ENCODE results near the gene DUOX1. TPM values are rescaled to one million over a fixed set of nuclear protein-coding genes. Genes with fewer than 3 reads are reported as not detected.

Gene DUOX1
- total RNA-seq, 1 experiment from 2014 or later, result 19.6 TPM

- H2AFZ ChIP-seq (ENCODE audit: low read depth, low read length, poor library complexity, severe bottlenecking), result no peak overlapping the region
- H3K9ac ChIP-seq (ENCODE audit: low read length), result no peak overlapping the region
- TF ChIP-seq CBX3 (IDR thresholded peaks at IDR 0.05; ENCODE audit: low read depth) (no peak), EZH2phosphoT487 (IDR thresholded peaks at IDR 0.05; ENCODE audit: borderline replicate concordance) (no peak), EGR1 (IDR thresholded peaks at IDR 0.05; ENCODE audit: low read depth) (no peak), SP1 (IDR thresholded peaks at IDR 0.05; ENCODE audit: low read depth) (no peak), POLR2AphosphoS5 (IDR thresholded peaks at IDR 0.05; ENCODE audit: low read depth, low read length) (no peak), ZFX (IDR thresholded peaks at IDR 0.05) (no peak), ELF1 (IDR thresholded peaks at IDR 0.05; ENCODE audit: borderline replicate concordance, low read depth) (no peak)
- TF ChIP-seq, protein P1, sequence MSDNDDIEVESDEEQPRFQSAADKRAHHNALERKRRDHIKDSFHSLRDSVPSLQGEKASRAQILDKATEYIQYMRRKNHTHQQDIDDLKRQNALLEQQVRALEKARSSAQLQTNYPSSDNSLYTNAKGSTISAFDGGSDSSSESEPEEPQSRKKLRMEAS (IDR thresholded peaks at IDR 0.05), result no peak
- H3K27ac ChIP-seq (ENCODE audit: low read depth, low read length), result no peak overlapping the region
- no peaks in the 10 kb centered on the region for H3K79me2 ChIP-seq (ENCODE audit: insufficient read depth, low read length)
- ATAC-seq (no peak), DNase-seq (ENCODE audit: low read depth, low spot score) (no peak)
- RAD21 ChIA-PET (ENCODE audit: low non-redundant PET in 1 of 2, low total read pairs in 2 of 2, uncharacterized antibody in 2 of 2, unreplicated experiment in 2 of 2), result no interaction called here
- no peaks in the 10 kb centered on the region for H3K9me3 ChIP-seq (ENCODE audit: control insufficient read depth in 1 of 2, insufficient read depth in 1 of 2, low read depth in 1 of 2, low read length in 2 of 2)
- no peak overlapping the region for H3K4me3 ChIP-seq (replicated peaks in 1 of 2; ENCODE audit: low read depth in 1 of 2, low read length in 2 of 2)
- H3K4me1 ChIP-seq (ENCODE audit: control insufficient read depth in 1 of 2, insufficient read depth in 2 of 2, low read length in 2 of 2), result peaks cover 7 to 12% of the 10 kb centered on the region in 2 experiments; a peak in 3 of 4 replicates
- intact Hi-C loops (cut with micrococcal nuclease), result no loop called here
- H4K20me1 ChIP-seq (ENCODE audit: insufficient read depth), result no peaks in the 10 kb centered on the region
- no peaks in the 10 kb centered on the region for H3K36me3 ChIP-seq (ENCODE audit: control insufficient read depth in 1 of 2, insufficient read depth in 2 of 2, low read length in 2 of 2)
- no TSS peak for BruUV-seq (replicated peaks)
- POLR2A ChIA-PET, result interaction anchor here (2.8 kb wide), 1 partner anchor 31 kb away, joined by 5 read pairs; no protein-coding TSS in a partner anchor
- no peak overlapping the region for H3K4me2 ChIP-seq (ENCODE audit: low read length)
- CTCF ChIA-PET, result interaction anchor here (1.5 to 6.0 kb wide), 2 partner anchors 13 to 326 kb away, joined by 4 to 40 read pairs; no protein-coding TSS in a partner anchor
- H3K27me3 ChIP-seq (ENCODE audit: insufficient read depth, low read length), result no peaks in the 10 kb centered on the region
- H3K9me2 ChIP-seq (ENCODE audit: insufficient read depth), result no peaks in the 10 kb centered on the region
Observed at GRCh38 chr15:45131510-45131909, 1.7 kb downstream of the DUOX1 start.

DNA sequence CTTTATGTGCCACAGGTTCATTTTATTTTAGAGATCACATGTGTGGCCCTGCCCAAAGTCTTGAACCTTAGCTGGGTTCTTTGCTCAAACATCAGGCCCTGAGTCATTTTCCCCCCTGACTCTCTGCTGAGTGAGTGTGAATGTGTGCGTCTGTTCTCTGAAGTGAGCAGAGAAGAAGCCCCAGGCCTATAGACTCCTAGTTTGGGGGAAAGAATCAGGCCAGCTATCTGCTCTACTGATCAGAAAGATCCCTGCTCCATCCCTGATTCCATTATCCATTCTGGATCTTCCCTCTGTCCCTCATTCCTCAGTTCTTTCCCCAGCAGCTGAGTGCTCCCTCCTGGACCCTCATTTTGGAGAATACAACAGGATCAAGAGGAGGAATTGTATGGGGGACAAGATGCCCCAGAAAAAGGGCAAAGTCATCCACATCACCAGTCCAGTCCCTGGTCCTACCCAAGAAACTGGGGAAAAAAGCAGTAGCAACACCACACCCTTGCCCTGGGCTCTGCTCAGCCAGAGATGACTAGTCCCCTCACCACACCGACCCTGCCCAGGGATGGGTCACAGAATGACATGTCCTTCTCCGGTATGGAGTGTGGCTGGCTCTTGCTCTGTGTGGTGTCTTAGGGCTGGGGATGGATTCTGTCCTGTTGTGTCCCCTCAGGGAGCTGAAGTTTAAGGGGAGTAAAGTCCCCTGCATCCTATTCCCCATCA is 3.2 kb downstream of the DUOX1 start:
- no peaks in the 10 kb centered on the region for H4K20me1 ChIP-seq (ENCODE audit: insufficient read depth)
- no peak overlapping the region for H3K4me2 ChIP-seq (ENCODE audit: low read length)
- H3K4me3 ChIP-seq (replicated peaks in 1 of 2; ENCODE audit: low read depth in 1 of 2, low read length in 2 of 2), result no peak overlapping the region
- CTCF ChIA-PET, result interaction anchor here (6.0 kb wide), 1 partner anchor 15 kb away, joined by 40 read pairs; no protein-coding TSS in a partner anchor
- no peaks in the 10 kb centered on the region for H3K79me2 ChIP-seq (ENCODE audit: insufficient read depth, low read length)
- H2AFZ ChIP-seq (ENCODE audit: low read depth, low read length, poor library complexity, severe bottlenecking), result no peak overlapping the region
- TF ChIP-seq JUND (IDR thresholded peaks at IDR 0.05), result no peak
- no peak for TF ChIP-seq EZH2phosphoT487 (IDR thresholded peaks at IDR 0.05; ENCODE audit: borderline replicate concordance)
- no peak for TF ChIP-seq CBX3 (IDR thresholded peaks at IDR 0.05; ENCODE audit: low read depth)
- no peak for TF ChIP-seq YY1 (IDR thresholded peaks at IDR 0.05; ENCODE audit: extremely low read depth, insufficient replicate concordance, low read depth, low read length)
- TF ChIP-seq POLR2AphosphoS5 (IDR thresholded peaks at IDR 0.05; ENCODE audit: low read depth, low read length), result no peak
- no peak for TF ChIP-seq POLR2A (IDR thresholded peaks at IDR 0.05; ENCODE audit: borderline replicate concordance, extremely low read depth, insufficient read depth, insufficient read length)
- no peak for TF ChIP-seq ZFX (IDR thresholded peaks at IDR 0.05)
- TF ChIP-seq, protein P2, sequence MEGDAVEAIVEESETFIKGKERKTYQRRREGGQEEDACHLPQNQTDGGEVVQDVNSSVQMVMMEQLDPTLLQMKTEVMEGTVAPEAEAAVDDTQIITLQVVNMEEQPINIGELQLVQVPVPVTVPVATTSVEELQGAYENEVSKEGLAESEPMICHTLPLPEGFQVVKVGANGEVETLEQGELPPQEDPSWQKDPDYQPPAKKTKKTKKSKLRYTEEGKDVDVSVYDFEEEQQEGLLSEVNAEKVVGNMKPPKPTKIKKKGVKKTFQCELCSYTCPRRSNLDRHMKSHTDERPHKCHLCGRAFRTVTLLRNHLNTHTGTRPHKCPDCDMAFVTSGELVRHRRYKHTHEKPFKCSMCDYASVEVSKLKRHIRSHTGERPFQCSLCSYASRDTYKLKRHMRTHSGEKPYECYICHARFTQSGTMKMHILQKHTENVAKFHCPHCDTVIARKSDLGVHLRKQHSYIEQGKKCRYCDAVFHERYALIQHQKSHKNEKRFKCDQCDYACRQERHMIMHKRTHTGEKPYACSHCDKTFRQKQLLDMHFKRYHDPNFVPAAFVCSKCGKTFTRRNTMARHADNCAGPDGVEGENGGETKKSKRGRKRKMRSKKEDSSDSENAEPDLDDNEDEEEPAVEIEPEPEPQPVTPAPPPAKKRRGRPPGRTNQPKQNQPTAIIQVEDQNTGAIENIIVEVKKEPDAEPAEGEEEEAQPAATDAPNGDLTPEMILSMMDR (IDR thresholded peaks at IDR 0.05 in 2 of 3, conservative IDR thresholded peaks at IDR 0.05 in 1 of 3; ENCODE audit: borderline replicate concordance in 1 of 3, insufficient read depth in 1 of 3, low read depth in 2 of 3, low read length in 2 of 3), result no peak
- no peak overlapping the region for H3K27ac ChIP-seq (ENCODE audit: low read depth, low read length)
- no peaks in the 10 kb centered on the region for H3K36me3 ChIP-seq (ENCODE audit: control insufficient read depth in 1 of 2, insufficient read depth in 2 of 2, low read length in 2 of 2)
- DNase-seq (ENCODE audit: low read depth, low spot score) (no peak), ATAC-seq (no peak)
- intact Hi-C loops (cut with micrococcal nuclease), result no loop called here
- POLR2A ChIA-PET, result no interaction called here
- no peaks in the 10 kb centered on the region for H3K9me3 ChIP-seq (ENCODE audit: control insufficient read depth in 1 of 2, insufficient read depth in 1 of 2, low read depth in 1 of 2, low read length in 2 of 2)
- peaks cover 7 to 12% of the 10 kb centered on the region in 2 experiments; a peak in 3 of 4 replicates for H3K4me1 ChIP-seq (ENCODE audit: control insufficient read depth in 1 of 2, insufficient read depth in 2 of 2, low read length in 2 of 2)
- H3K9ac ChIP-seq (ENCODE audit: low read length), result no peak overlapping the region
- H3K9me2 ChIP-seq (ENCODE audit: insufficient read depth), result no peaks in the 10 kb centered on the region
- no TSS peak for BruUV-seq (replicated peaks)
- no peaks in the 10 kb centered on the region for H3K27me3 ChIP-seq (ENCODE audit: insufficient read depth, low read length)
- RAD21 ChIA-PET (ENCODE audit: low non-redundant PET in 1 of 2, low total read pairs in 2 of 2, uncharacterized antibody in 2 of 2, unreplicated experiment in 2 of 2), result no interaction called here

Data from HCT116 (cell line).